IPS-20b (cell line): ENCODE data around the gene DMRTB1.

Source experiments
- H3K27ac ChIP-seq: one replicate; pipeline ENCODE4 v1.5.1; 2013; ENCODE audit warnings: low read length
- H3K27me3 ChIP-seq: 2 replicates; pipeline ENCODE4 v1.6.1; 2013; ENCODE audit warnings: mild to moderate bottlenecking, low read length, inconsistent platforms; ENCODE audit not compliant: insufficient read depth
- H3K36me3 ChIP-seq: 2 replicates; pipeline ENCODE4 v1.6.1; 2013; ENCODE audit warnings: low read depth, mild to moderate bottlenecking, inconsistent platforms, low read length, moderate library complexity; ENCODE audit not compliant: insufficient read depth
- H3K4me1 ChIP-seq: 2 replicates; pipeline ENCODE4 v1.6.1; 2013; ENCODE audit warnings: mild to moderate bottlenecking, control low read depth, inconsistent platforms, low read length, moderate library complexity; ENCODE audit not compliant: insufficient read depth
- H3K4me3 ChIP-seq: 2 replicates; pipeline ENCODE4 v1.5.1; 2013; ENCODE audit warnings: mild to moderate bottlenecking, low read length, inconsistent platforms
- H3K9ac ChIP-seq: 2 replicates; pipeline ENCODE4 v1.6.1; 2013; ENCODE audit warnings: low read depth, mild to moderate bottlenecking, inconsistent platforms, low read length, moderate library complexity
- H3K9me3 ChIP-seq: 2 replicates; pipeline ENCODE4 v1.6.1; 2013; ENCODE audit warnings: mild to moderate bottlenecking, low read depth, low read length, inconsistent platforms; ENCODE audit not compliant: insufficient read depth

DMRTB1 gene

DNA sequence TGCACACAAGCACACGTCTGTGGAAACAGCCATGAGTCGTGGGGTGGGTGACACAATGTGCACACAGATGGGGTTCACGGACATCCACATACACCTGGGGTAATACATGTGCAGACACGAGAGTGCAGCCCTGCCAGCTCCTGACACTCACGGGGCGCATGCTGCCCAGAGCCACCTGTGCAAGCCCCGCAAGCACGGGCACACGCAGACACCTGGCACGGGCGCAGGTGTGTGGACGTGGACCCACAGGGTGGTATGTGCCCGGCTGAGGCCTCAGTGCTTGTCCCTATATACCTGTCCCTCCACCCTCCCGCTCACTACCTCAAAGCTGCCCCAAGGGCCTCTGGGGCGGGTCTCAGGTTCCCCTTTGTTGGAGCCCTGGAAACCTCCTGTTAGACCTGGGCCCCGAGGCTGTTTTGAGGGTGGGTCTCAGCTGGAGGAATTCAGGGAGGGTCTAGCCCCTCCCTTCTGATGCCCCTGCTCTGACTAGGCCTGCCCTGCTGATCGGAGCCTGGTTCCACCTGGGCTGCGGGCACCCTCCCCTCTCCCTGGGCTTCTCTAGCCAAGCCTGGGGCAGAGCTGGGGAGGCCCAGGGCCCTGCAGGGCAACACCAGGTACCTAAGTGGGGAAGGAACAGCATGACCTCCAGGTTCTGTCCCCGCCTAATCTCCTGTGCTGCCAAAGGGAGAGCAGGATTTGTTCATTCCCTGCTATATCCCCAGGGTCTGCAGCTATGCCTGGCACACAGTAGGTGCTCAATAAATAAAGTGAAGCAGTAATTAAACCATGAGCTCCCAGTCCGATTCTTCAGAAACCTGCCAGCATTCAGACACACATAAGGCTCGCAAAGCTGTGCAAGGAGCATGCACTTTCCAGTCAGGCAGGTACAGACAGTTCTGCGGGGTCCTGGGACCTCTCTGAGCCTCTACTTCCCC is 49.1 kb downstream of the DMRTB1 start:
- Histone ChIP-seq H3K27me3 (no peaks in the 10 kb centered on the region; the same call in 1 of the 2 replicates), H3K4me3 (no peak overlapping the region), H3K36me3 (no peaks in the 10 kb centered on the region), H3K4me1 (peaks cover 4% of the 10 kb centered on the region; the same call in 1 of the 2 replicates), H3K9ac (no peak overlapping the region), H3K27ac (no peak overlapping the region), H3K9me3 (no peaks in the 10 kb centered on the region)

DNA sequence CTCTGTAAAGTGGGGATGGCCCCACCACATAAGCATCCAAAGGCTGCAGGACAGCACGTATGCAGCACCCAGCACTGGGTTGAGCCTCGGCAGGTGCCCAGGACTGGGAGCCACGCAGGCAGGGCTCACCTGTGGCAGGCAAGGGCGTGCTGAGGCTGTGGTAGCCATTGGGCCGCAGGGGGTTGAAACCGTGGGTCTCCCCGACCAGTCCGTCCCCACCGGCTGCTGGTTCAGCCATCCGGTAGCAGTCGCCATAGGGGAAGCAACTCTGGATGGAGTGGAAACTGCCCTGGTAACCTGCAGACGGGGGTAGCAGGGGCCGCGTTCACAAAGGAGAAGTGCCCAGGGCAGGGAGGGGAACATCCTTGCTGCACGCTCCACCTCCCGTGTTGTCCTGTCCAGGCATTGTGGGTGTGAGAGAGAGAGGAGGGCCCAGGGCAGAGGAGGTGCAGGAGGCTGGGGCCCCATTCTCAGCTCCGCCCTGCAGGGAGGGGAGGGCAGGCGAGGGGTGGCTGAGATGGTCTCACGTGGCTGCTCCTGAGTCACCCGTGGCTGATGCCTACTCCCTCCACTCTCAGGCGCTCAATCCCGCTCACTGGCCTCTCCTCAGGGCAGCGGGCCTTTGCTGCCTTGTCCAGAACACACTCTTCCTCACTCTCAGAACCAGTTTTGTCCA is 49.9 kb downstream of the DMRTB1 start:
- no peaks in the 10 kb centered on the region for H3K36me3 ChIP-seq
- no peaks in the 10 kb centered on the region for H3K27me3 ChIP-seq
- no peak overlapping the region for H3K9ac ChIP-seq
- H3K9me3 ChIP-seq: no peaks in the 10 kb centered on the region
- H3K27ac ChIP-seq: no peak overlapping the region
- no peak overlapping the region for H3K4me3 ChIP-seq
- no peaks in the 10 kb centered on the region; the same call in 1 of the 2 replicates for H3K4me1 ChIP-seq

DNA sequence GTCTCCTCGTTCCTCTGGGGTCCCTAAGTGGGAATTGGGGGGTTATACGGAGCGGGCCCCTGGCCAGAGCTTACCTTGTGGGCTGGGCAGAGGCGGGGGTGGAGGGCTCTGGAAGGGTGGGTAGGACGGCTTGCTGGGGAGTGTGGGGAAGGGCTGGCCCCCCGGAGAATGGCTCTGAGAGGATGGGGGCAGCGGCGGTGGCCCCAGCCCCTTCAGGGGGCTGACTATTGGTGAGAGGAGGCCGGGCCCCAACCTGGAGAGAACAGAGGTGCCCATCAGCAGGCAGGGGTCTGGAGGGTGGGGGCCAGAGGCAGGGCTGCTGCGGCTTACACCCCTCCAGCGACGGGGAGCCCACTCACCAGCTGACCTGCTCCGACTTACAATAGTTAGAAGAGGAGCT is 50.6 kb downstream of the DMRTB1 start:
- Histone ChIP-seq H3K4me1 (no peaks in the 10 kb centered on the region), H3K9me3 (no peaks in the 10 kb centered on the region), H3K27ac (no peak overlapping the region), H3K4me3 (no peak overlapping the region), H3K36me3 (no peaks in the 10 kb centered on the region), H3K9ac (no peak overlapping the region), H3K27me3 (no peaks in the 10 kb centered on the region)

GRCh38 chr1:53510215-53510614 is 51.0 kb downstream of the DMRTB1 start:
- no peak overlapping the region for H3K27ac ChIP-seq
- H3K4me3 ChIP-seq: no peak overlapping the region
- H3K27me3 ChIP-seq: no peaks in the 10 kb centered on the region
- H3K4me1 ChIP-seq: no peaks in the 10 kb centered on the region
- H3K36me3 ChIP-seq: no peaks in the 10 kb centered on the region
- H3K9me3 ChIP-seq: no peaks in the 10 kb centered on the region
- H3K9ac ChIP-seq: no peak overlapping the region

GRCh38 chr1:53511323-53511932 is 52.2 kb downstream of the DMRTB1 start:
- Histone ChIP-seq H3K36me3 (no peaks in the 10 kb centered on the region), H3K9me3 (no peaks in the 10 kb centered on the region), H3K4me3 (no peak overlapping the region), H3K4me1 (no peaks in the 10 kb centered on the region), H3K27me3 (no peaks in the 10 kb centered on the region), H3K27ac (no peak overlapping the region), H3K9ac (no peak overlapping the region)

- Histone ChIP-seq H3K27me3 (no peaks in the 10 kb centered on the region), H3K4me1 (no peaks in the 10 kb centered on the region), H3K9me3 (no peaks in the 10 kb centered on the region), H3K36me3 (no peaks in the 10 kb centered on the region), H3K4me3 (no peak overlapping the region), H3K9ac (no peak overlapping the region), H3K27ac (no peak overlapping the region)
These were observed 53.0 kb downstream of the DMRTB1 start for GRCh38 chr1:53511933-53512806.

DNA sequence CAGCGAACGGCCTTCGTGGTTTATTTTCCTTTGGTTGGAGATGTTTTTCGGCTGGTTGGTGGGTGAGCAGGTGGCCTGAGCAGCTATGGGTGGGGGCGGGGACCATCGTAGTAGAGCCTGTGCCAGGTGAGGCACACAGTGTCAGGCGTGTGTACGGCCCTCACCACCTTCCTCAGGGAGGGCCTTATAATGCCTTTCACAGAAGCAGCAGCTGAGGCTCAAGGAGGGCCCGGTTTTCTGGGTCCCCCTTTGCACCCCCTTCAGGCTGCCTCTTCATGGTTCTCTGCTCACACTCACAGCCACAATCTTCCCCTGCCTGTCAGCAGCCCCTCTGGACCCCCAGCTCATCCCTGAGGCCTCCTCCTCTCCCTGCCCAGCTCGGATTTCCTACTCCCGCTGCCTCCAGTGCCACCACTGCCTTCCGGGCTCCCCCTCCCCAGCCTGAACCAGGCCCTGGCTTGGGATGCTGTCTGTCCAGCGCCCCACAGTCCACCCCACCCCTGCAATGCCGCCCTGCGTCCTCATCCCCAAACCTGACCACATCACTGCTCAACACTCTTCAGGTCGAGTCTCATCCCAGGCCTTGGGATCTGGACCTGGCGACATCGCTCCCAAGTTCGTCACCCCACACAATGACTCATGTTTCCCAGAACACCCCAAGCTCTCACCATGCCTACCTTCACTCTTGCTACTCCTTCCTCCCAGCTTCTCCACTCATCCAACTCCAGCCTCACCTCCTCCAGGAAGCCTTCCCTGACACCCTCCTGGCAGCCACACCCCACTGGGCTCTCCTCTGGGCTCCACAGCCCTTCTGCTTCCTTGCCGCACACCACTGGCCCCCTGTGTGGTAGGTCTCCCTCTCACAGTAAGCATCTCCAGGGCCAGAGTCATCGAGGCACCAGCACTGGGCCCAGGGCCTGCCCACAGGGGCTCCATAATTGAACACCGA is 53.9 kb downstream of the DMRTB1 start:
- Histone ChIP-seq H3K27ac (no peak overlapping the region), H3K9me3 (no peaks in the 10 kb centered on the region), H3K4me1 (no peaks in the 10 kb centered on the region), H3K36me3 (no peaks in the 10 kb centered on the region), H3K27me3 (no peaks in the 10 kb centered on the region), H3K4me3 (no peak overlapping the region), H3K9ac (no peak overlapping the region)

GRCh38 chr1:53513846-53514245 is 54.6 kb downstream of the DMRTB1 start:
- Histone ChIP-seq H3K9me3 (no peaks in the 10 kb centered on the region), H3K4me3 (no peak overlapping the region), H3K36me3 (no peaks in the 10 kb centered on the region), H3K27me3 (no peaks in the 10 kb centered on the region), H3K9ac (no peak overlapping the region), H3K27ac (no peak overlapping the region), H3K4me1 (no peaks in the 10 kb centered on the region)

GRCh38 chr1:53514436-53514835 is 55.2 kb downstream of the DMRTB1 start:
- Histone ChIP-seq H3K4me3 (no peak overlapping the region), H3K9me3 (no peaks in the 10 kb centered on the region), H3K27me3 (no peaks in the 10 kb centered on the region), H3K27ac (no peak overlapping the region), H3K36me3 (no peaks in the 10 kb centered on the region), H3K9ac (no peak overlapping the region), H3K4me1 (no peaks in the 10 kb centered on the region)

GRCh38 chr1:53516181-53516580 is 57.0 kb downstream of the DMRTB1 start:
- H3K27ac ChIP-seq: no peak overlapping the region
- no peak overlapping the region for H3K4me3 ChIP-seq
- H3K36me3 ChIP-seq: no peaks in the 10 kb centered on the region
- H3K9me3 ChIP-seq: no peaks in the 10 kb centered on the region
- H3K4me1 ChIP-seq: no peaks in the 10 kb centered on the region
- H3K27me3 ChIP-seq: no peaks in the 10 kb centered on the region
- H3K9ac ChIP-seq: no peak overlapping the region
